ENCODE results near the gene PLAAT1.

- TF ChIP-seq GATA2 (IDR thresholded peaks at IDR 0.05; ENCODE audit: low read depth, low read length) (no peak), GATA3 (IDR thresholded peaks at IDR 0.05; ENCODE audit: low read depth, low read length) (no peak)
These were observed 694 bp downstream of the PLAAT1 start for GRCh38 chr3:193241716-193242115.

Measured in SH-SY5Y (cell line).